Measurements from ENCODE around the gene SECISBP2L. TPM values are rescaled to one million over a fixed set of nuclear protein-coding genes. Genes with fewer than 3 reads are reported as not detected.

Gene SECISBP2L
- total RNA-seq, 6 experiments from 2014 or later: 46.2 to 57.6 (median 54.7) TPM

DNA sequence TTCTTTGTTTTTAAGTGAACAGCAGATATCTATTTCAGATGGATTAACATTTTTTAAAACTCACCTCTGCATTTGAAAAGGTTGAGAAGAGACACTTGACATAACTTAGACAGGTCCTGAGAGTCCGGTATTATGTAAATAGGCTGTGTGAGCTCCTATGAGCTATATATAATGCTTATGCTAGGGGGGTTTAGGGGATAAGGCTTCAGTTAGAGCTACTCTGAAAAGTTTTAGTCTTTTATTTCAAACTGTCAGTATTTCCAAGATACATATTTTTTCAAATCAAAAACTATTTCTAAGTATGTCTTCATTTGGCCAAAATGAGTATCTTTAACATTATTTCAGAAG is 99.4 kb downstream of the SECISBP2L start:
- Mint-ChIP-seq H3K4me3 (no peak overlapping the region), H3K27ac (peak overlapping the region; percentile 76), H3K36me3 (ENCODE audit: low read depth) (peaks cover 7% of the 10 kb centered on the region; the same call in 1 of the 2 replicates), H3K27me3 (ENCODE audit: insufficient read depth) (no peaks in the 10 kb centered on the region; the same call in 1 of the 2 replicates), H3K4me1 (ENCODE audit: low read depth) (peaks cover 27% of the 10 kb centered on the region), H3K9me3 (no peaks in the 10 kb centered on the region)
- TF ChIP-seq, protein P1, sequence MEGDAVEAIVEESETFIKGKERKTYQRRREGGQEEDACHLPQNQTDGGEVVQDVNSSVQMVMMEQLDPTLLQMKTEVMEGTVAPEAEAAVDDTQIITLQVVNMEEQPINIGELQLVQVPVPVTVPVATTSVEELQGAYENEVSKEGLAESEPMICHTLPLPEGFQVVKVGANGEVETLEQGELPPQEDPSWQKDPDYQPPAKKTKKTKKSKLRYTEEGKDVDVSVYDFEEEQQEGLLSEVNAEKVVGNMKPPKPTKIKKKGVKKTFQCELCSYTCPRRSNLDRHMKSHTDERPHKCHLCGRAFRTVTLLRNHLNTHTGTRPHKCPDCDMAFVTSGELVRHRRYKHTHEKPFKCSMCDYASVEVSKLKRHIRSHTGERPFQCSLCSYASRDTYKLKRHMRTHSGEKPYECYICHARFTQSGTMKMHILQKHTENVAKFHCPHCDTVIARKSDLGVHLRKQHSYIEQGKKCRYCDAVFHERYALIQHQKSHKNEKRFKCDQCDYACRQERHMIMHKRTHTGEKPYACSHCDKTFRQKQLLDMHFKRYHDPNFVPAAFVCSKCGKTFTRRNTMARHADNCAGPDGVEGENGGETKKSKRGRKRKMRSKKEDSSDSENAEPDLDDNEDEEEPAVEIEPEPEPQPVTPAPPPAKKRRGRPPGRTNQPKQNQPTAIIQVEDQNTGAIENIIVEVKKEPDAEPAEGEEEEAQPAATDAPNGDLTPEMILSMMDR (IDR thresholded peaks at IDR 0.05): no peak
- no peak for DNase-seq

DNA sequence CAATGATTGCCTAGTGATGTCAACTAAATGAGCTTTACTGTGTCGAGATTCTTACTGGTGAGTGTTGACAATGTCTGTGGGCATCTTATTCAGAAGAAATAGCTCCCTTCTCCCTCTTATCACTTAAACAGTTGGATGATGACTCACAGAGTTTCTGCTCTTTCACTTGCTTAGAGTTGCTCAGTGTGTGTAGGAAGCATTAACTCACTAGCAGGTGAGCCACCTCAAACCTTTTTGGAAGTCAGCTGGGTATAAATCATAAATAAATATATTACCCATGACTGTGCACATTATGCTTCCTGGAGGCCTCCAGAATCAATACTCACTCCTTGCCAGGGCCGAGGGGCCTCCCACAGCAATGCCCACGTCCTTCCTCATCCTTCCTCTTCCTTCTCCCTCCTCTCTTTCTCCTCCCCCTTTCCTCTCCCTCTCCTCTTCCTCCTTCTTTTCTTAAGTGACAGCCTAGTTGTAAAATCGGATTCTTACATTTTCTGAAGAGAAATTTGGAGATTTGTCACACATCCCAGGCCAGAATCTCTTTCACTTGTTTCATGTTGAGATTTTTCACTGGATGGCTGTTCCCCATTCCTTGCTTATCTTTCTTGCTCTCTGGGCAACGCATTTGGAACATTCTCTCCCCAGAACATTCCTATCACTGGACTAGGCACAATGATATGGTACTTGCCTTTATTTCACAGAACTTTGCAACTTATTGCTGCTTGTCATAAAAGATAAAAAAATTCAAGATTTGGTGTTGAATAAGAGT is 100.0 kb downstream of the SECISBP2L start:
- TF ChIP-seq, protein P1 (IDR thresholded peaks at IDR 0.05): no peak
- Mint-ChIP-seq H3K4me3 (peak overlapping the region; percentile 52), H3K36me3 (ENCODE audit: low read depth) (peaks cover 7% of the 10 kb centered on the region), H3K27ac (peak overlapping the region; percentile 76), H3K9me3 (no peaks in the 10 kb centered on the region), H3K4me1 (ENCODE audit: low read depth) (peaks cover 32% of the 10 kb centered on the region), H3K27me3 (ENCODE audit: insufficient read depth) (no peaks in the 10 kb centered on the region; the same call in 1 of the 2 replicates)
- peak; percentile 58 for DNase-seq

DNA sequence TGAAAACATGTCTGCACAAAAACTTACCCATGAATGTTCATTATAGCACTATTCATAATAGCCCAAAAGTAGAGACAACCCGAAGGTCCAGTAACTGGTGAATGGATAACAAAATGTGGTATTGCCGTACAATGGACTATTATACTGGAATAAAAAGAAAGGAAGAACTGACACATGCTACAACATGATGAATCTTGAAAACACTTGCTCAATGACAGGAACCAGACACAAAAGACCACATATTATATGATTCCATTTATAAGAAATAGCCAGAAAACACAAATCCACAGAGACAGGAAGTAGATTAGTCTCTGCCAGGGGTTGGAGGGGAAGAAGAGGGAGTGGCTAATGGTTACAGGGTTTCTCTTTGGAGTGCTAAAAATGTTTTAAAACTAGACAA is 100.9 kb downstream of the SECISBP2L start:
- Mint-ChIP-seq H3K36me3 (ENCODE audit: low read depth) (peaks cover 7% of the 10 kb centered on the region), H3K9me3 (no peaks in the 10 kb centered on the region), H3K4me3 (no peak overlapping the region), H3K4me1 (ENCODE audit: low read depth) (peaks cover 41% of the 10 kb centered on the region), H3K27me3 (ENCODE audit: insufficient read depth) (no peaks in the 10 kb centered on the region), H3K27ac (no peak overlapping the region)
- TF ChIP-seq, protein P1 (IDR thresholded peaks at IDR 0.05): no peak
- no peak for DNase-seq

DNA sequence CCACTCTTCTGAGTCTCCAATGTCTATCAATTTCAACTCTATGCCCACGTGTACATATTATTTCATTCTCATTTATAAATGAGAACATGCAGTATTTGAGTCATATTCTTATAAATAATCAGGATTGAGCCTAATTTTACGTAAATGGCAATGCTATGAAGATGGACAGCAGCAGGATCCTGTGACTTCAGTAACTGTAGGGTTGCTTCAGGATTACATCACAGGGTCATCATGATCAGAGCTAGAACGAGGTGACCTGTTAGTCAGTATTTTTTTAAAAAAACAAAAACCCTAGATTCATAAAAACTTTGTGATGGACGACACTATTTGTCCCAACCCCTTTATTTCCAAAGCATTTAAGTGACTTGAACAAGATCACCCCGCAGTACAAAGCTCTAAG is 104.3 kb downstream of the SECISBP2L start:
- H3K36me3 Mint-ChIP-seq (ENCODE audit: low read depth): peaks cover 11% of the 10 kb centered on the region

DNA sequence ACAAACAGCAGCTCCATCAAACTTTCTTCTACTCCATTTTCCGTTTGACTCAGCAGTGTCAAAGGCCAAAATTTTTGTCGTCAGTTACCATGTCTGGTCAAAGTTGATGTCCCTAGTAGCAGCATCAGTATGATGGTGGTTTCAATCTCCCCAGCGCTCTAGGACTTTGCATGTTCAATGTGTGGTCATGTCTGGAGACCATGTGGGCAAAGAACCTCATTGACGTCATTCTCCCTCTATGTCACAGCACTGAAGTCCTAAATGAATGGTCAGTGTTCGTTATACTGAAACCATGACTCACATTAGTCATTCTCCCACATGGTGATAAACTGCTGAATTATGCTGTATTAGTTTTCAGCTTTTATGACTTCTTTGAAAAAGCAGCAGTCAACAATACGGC is 105.7 kb downstream of the SECISBP2L start:
- H3K36me3 Mint-ChIP-seq (ENCODE audit: low read depth): peaks cover 11% of the 10 kb centered on the region
- TF ChIP-seq, protein P1 (IDR thresholded peaks at IDR 0.05): no peak
- peak overlapping the region; percentile 56 for H3K4me3 Mint-ChIP-seq
- DNase-seq: peak; percentile 98
- H3K9me3 Mint-ChIP-seq: no peaks in the 10 kb centered on the region
- H3K4me1 Mint-ChIP-seq (ENCODE audit: low read depth): peaks cover 76% of the 10 kb centered on the region
- H3K27ac Mint-ChIP-seq: peak overlapping the region; percentile 90
- no peaks in the 10 kb centered on the region; the same call in 1 of the 2 replicates for H3K27me3 Mint-ChIP-seq (ENCODE audit: insufficient read depth)

More for the DNA sequence above, 104.3 kb downstream of the SECISBP2L start:
- Mint-ChIP-seq H3K27me3 (ENCODE audit: insufficient read depth) (no peaks in the 10 kb centered on the region), H3K9me3 (no peaks in the 10 kb centered on the region), H3K4me3 (no peak overlapping the region), H3K4me1 (ENCODE audit: low read depth) (peaks cover 76% of the 10 kb centered on the region), H3K27ac (peak overlapping the region; percentile 90)
- TF ChIP-seq, protein P1 (IDR thresholded peaks at IDR 0.05): no peak
- no peak for DNase-seq

Measured in HFFc6 (cell line).